Type B pancreatic cell (in vitro differentiated cells): ENCODE data around the gene LHX4. TPM values are rescaled to one million over a fixed set of nuclear protein-coding genes. Genes with fewer than 3 reads are reported as not detected.

Experiments used
- DNase-seq: peaks from one replicate; pipeline ENCODE4 v3.0.0; 2021; ENCODE audit warnings: mixed read lengths; ENCODE audit not compliant: unreplicated experiment; ENCODE audit errors: extremely low spot score
- H3K27ac Mint-ChIP-seq: 2 replicates; pipeline ENCODE4 v1.8.0; 2021; ENCODE audit warnings: mild to moderate bottlenecking, mixed read lengths
- H3K27me3 Mint-ChIP-seq: 2 replicates; pipeline ENCODE4 v1.8.0; 2021; ENCODE audit warnings: mixed read lengths
- H3K36me3 Mint-ChIP-seq: 2 replicates; pipeline ENCODE4 v1.8.0; 2021; ENCODE audit warnings: mixed read lengths
- H3K4me1 Mint-ChIP-seq: one replicate; pipeline ENCODE4 v1.8.0; 2021; ENCODE audit warnings: mixed read lengths; ENCODE audit not compliant: unreplicated experiment
- H3K4me3 Mint-ChIP-seq: 2 replicates; pipeline ENCODE4 v1.8.0; 2021; ENCODE audit warnings: mild to moderate bottlenecking, mixed read lengths
- H3K9me3 Mint-ChIP-seq: 2 replicates; pipeline ENCODE4 v1.8.0; 2021; ENCODE audit warnings: mixed read lengths
- total RNA-seq: library from RNA; stranded (reverse); gene quantifications from 2 replicates; pipeline ENCODE4 v1.2.1, GENCODE V29; 2021; ENCODE audit warnings: low replicate concordance
- TF ChIP-seq, protein P1 (sequence below): fragments of 200-600 bp; sonication (generic); conservative IDR thresholded peaks from 2 replicates; pipeline ENCODE4 v1.5.0; 2021; ENCODE audit warnings: antibody characterized with exemption, mild to moderate bottlenecking

LHX4 gene
- total RNA-seq, 1 donor from 2014 or later, result 0.22 TPM

DNA sequence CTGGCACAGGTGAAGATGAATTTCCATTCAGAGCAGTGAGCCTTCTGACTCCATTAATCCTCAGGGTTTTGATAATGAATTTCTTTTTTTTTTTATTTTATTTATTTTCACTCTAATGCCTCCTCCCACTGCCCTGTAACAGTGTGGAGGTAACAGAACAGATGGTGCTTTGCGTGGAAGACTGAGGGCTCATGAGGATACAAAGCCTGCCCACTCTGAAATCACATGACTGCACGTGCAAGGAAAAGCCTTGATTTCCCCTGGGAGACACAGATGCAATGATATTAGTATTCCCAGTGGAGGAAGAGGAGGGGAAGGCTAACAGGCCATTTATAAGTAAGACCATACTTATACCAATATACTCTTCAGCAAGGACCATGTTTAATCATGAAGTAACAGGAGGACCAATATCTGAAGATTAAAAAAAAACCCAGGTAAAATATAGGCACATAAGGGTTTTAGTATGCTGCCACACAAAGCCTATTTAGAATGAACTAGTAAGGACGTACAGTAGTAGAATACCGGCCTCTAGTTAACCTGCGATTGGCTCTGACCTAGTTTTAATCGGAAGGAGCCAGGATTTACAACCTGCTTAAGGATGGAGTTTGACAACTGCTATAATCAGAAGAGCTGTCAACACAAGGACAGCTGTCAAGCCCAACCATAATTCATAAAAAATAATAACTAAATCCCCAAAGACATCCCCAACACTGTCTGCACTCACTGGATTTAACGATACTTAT is 69.6 kb downstream of the LHX4 start:
- no peak for DNase-seq
- H3K4me3 Mint-ChIP-seq, result no peak overlapping the region
- TF ChIP-seq, protein P1, sequence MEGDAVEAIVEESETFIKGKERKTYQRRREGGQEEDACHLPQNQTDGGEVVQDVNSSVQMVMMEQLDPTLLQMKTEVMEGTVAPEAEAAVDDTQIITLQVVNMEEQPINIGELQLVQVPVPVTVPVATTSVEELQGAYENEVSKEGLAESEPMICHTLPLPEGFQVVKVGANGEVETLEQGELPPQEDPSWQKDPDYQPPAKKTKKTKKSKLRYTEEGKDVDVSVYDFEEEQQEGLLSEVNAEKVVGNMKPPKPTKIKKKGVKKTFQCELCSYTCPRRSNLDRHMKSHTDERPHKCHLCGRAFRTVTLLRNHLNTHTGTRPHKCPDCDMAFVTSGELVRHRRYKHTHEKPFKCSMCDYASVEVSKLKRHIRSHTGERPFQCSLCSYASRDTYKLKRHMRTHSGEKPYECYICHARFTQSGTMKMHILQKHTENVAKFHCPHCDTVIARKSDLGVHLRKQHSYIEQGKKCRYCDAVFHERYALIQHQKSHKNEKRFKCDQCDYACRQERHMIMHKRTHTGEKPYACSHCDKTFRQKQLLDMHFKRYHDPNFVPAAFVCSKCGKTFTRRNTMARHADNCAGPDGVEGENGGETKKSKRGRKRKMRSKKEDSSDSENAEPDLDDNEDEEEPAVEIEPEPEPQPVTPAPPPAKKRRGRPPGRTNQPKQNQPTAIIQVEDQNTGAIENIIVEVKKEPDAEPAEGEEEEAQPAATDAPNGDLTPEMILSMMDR, result no peak
- H3K4me1 Mint-ChIP-seq, result no peaks in the 10 kb centered on the region
- no peaks in the 10 kb centered on the region for H3K27me3 Mint-ChIP-seq
- H3K36me3 Mint-ChIP-seq, result peaks cover 4% of the 10 kb centered on the region
- no peak overlapping the region for H3K27ac Mint-ChIP-seq
- H3K9me3 Mint-ChIP-seq, result no peaks in the 10 kb centered on the region

DNA sequence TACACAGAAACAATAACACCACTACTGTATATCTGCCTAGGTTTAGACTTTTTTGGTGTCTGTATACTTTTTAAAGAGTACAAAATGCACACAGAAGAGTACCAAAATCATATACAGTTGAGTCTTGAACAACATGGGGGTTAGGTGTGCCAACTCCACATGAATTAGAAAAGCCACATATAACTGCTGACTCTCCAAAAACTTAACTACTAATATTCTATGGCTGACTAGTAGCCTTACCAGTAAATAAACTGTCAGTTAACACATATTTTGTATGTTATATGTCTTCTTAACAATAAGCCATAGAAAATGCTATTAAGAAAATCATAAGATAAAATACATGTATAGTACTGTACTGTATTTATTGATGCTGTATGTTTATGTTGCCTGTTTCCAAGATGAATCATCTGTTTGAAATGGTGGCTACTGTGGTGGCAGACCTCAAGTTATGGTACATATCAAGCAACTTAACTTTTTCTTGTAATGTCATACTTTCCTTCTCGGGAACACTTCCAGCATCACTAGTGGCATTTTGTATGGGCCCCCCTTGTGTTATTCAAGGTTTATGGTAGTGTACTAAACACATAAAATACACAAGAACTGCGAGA is 71.2 kb downstream of the LHX4 start:
- H3K9me3 Mint-ChIP-seq, result no peaks in the 10 kb centered on the region
- TF ChIP-seq, protein P1, result no peak
- H3K4me1 Mint-ChIP-seq, result no peaks in the 10 kb centered on the region
- H3K36me3 Mint-ChIP-seq, result peaks cover under 1% of the 10 kb centered on the region
- H3K27ac Mint-ChIP-seq, result no peak overlapping the region
- H3K27me3 Mint-ChIP-seq, result no peaks in the 10 kb centered on the region
- no peak for DNase-seq
- H3K4me3 Mint-ChIP-seq, result no peak overlapping the region

DNA sequence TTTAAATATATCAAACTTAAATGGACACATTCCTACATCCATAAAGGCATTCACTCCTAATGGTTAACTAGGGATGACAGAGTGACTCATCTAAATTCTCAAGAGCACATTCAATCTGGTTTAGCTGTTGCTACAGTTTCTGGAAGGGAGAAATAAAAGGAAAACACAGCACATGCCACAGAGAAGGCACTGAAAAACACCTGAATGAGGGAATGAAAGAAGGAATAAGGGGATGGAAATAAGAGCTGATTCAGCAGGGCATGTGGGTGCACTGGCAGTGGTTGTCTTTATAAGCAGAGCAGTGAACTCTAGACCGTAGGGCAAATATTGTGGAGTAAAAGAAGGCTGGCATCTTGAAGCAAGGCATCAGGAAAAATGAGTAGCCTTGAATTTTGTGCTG is 79.3 kb downstream of the LHX4 start:
- H3K4me3 Mint-ChIP-seq, result no peak overlapping the region
- TF ChIP-seq, protein P1, result no peak
- peaks cover 22% of the 10 kb centered on the region for H3K36me3 Mint-ChIP-seq
- H3K27me3 Mint-ChIP-seq, result no peaks in the 10 kb centered on the region
- DNase-seq, result no peak
- H3K9me3 Mint-ChIP-seq, result peaks cover 5% of the 10 kb centered on the region
- peak overlapping the region; percentile 12 for H3K27ac Mint-ChIP-seq
- H3K4me1 Mint-ChIP-seq, result peaks cover 5% of the 10 kb centered on the region

DNA sequence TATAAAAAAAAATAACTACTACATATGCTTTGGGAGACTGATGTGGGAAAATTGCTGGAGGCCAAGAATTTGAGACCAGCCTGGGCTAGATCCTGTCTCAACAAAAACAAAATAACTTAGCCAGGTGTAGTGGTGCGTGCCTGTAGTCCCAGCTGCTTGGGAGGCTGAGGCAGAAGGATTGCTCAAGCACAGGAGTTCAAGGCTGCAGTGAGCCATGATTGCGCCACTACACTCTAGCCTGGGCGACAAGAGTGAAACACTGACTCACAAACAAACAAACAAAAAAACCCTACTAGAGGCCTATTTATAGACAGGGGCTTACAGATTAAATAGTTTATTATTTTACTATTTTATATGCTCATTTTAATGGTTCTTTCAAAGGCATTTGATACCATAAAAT is 80.0 kb downstream of the LHX4 start:
- peaks cover 22% of the 10 kb centered on the region for H3K36me3 Mint-ChIP-seq
- no peak overlapping the region for H3K4me3 Mint-ChIP-seq
- peaks cover 5% of the 10 kb centered on the region for H3K9me3 Mint-ChIP-seq
- H3K4me1 Mint-ChIP-seq, result peaks cover 5% of the 10 kb centered on the region
- H3K27me3 Mint-ChIP-seq, result no peaks in the 10 kb centered on the region
- H3K27ac Mint-ChIP-seq, result no peak overlapping the region
- no peak for DNase-seq
- TF ChIP-seq, protein P1, result no peak

DNA sequence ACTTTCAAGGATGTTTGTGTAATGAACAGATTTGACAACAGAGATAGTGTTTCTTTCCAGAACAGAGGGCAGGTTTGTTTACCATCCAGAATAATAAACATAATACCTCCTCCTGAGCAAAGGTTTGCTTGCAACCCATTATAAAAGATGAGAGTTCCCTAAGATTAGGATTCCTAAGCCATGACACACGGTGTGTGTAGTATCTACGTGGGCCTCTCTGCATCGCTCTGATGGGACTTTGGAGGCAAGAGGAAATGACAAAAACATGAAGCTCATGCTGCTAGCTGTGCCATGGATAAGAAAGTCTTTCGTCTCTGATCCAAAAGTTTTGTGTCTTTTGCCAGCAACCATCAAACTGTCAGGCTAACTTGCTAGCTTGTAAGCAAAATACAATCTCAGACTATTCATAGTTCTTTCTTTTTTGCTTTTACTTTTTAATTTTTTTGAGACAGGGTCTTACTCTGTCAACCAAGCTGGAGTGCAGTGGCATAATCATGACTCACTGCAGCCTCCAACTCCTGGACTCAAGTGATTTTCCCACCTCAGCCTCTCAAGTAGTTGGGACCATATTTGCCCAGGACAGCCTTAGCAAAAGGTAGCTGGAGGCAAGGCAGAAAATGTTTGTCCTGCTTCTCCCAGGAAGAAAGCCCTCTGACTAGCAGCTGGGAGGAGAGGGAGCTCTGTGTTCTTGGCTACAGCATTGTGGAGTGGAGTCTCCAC is 81.1 kb downstream of the LHX4 start:
- peaks cover 5% of the 10 kb centered on the region for H3K9me3 Mint-ChIP-seq
- no peak overlapping the region for H3K27ac Mint-ChIP-seq
- H3K36me3 Mint-ChIP-seq, result peaks cover 22% of the 10 kb centered on the region
- peaks cover 5% of the 10 kb centered on the region for H3K4me1 Mint-ChIP-seq
- H3K27me3 Mint-ChIP-seq, result no peaks in the 10 kb centered on the region
- TF ChIP-seq, protein P1, result no peak
- H3K4me3 Mint-ChIP-seq, result no peak overlapping the region
- no peak for DNase-seq
